Smooth muscle cell of the brain vasculature (primary cell): ENCODE measurements around the gene TRAPPC4.
"Not testable (repeated sequence)": the region's sequence is repeated elsewhere in the genome, so short reads cannot be mapped to it uniquely, and the experiment has no call there.

Experiments
- DNase-seq: peaks from one replicate; pipeline ENCODE4 v3.0.0-alpha.2; 2012; ENCODE audit warnings: low read depth, low spot score

Gene TRAPPC4

DNA sequence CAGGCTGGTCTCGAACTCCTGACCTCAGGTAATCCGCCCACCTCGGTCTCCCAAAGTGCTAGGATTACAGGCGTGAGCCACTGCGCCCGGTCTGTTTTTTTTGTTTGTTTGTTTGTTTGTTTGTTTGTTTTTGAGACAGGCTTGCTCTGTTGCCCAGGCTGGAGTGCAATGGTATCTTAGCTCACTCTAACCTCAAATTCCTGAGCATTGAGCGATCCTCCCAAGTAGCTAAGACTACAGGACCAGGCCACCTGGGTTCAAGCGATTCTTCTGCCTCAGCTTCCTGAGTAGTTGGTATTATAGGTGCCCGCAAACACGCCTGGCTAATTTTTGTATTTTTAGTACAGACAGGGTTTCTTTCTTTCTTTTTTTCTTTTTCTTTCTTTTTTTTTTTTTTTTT lies 14.9 kb downstream of the TRAPPC4 start:
- not testable (repeated sequence) for DNase-seq

DNA sequence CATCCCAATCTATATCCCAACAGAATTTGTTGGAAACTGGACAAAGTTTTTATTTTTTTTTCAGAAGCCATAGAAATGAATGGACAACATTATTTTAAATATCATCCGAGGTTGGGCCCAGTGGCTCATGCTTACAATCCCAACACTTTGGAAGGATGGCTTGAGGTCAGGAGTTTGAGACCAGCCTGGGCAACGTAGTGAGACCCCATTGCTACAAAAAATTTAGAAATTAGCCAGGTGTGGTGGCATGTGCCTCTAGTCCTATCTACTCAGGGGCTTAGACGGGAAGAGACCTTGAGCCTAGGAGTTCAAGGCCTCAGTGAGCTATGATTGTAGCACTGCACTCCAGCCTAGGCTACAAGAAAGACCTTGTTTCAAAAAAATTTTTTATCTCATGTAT lies 16.2 kb downstream of the TRAPPC4 start:
- DNase-seq, result no peak

DNA sequence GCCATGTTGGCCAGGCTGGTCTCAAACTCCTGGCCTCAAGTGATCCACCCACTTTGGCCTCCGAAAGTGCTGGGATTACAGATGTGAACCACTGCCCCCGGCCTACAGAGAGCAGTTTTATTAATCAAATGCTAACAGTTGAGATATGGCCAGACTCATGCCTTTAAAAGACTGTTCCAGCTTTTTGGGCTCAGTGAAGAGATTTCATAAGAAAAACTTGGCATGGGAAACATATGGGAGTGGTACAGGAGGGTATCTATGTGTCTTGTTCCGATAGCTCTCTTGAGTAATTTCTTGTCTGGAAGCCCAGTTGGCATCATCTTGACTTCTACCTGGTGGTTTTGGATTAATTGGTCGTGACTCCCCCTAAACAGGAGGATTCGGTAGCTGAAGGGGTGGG lies 20.3 kb downstream of the TRAPPC4 start:
- DNase-seq, result no peak

DNA sequence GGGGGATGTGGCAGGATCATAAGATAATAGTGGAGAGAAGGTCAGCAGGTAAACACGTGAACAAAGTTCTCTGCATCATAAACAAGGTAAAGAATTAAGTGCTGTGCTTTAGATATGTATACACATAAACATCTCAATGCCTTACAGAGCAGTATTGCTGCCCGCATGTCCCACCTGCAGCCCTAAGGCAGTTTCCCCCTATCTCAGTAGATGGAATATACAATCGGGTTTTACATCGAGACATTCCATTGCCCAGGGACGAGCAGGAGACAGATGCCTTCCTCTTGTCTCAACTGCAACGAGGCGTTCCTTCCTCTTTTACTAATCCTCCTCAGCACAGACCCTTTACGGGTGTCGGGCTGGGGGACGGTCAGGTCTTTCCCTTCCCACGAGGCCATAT lies 20.9 kb downstream of the TRAPPC4 start:
- not testable (repeated sequence) for DNase-seq

DNA sequence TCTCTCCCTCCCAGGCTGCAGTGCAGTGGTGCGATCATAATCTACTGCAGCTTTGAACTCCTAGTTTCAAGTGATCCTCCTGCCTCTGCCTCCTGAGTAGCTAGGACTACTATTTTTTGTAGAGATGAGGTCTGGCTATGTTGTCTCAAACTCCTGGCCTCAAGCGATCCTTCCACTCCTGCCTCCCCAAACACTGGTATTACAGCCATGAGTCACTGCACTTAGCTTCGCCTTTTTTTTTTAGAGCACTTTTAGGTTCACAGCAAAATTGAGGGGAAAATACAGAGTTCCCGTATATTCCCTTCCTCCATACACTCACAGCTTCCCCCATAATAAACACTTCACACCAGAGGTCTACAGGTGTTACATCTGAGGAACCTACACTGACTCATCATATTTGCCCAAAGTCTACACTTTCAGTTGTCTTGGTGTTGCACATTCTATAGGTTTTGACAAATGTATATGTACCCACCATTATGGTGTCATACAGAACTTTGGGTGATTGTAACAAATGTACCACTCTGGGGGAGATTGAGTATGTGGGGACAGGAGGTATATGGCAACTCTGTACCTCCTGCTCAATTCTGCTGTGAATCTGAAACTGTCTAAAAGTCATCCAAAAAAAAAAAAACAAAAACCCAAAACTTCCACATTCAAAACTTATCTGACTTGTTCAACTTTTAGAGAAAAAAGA lies 23.4 kb downstream of the TRAPPC4 start:
- no peak for DNase-seq

DNA sequence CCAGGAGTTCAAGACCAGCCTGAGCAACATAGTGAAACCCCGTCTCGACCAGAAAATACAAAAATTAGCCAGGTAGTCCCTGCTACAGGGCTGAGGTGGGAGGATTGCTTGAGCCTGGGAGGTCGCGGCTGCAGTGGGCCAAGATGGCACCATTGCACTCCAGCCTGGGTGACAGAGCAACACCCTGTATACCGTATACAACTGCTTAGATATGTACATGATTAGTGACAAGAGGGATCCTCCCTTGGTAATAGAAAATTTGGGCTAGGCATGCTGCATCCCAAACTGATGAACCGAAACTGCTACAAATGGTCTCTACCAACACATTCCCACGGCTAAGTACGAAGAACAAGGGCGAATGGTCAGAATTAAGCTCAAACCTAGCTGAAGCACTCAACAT lies 24.4 kb downstream of the TRAPPC4 start:
- DNase-seq, result no peak

DNA sequence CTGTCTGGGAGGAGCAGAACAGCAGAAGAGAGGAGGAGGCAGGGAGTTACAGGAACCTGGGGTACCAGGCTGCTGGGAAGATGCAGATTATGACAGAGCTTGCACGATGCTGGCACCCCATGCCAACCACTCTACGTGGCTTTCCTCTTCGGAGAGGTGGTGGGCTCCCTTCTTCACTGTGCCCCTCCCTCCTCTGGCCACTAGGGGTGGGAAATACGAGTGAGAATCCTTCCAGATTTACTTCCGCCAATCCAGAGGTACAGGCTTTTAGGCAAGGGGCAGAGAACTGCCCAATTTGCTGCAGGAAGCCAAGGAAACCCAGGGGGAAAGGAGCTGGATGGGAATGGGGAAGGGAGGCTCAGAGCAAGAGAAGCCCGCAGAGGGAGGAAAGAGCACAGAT lies 26.1 kb downstream of the TRAPPC4 start:
- no peak for DNase-seq

DNA sequence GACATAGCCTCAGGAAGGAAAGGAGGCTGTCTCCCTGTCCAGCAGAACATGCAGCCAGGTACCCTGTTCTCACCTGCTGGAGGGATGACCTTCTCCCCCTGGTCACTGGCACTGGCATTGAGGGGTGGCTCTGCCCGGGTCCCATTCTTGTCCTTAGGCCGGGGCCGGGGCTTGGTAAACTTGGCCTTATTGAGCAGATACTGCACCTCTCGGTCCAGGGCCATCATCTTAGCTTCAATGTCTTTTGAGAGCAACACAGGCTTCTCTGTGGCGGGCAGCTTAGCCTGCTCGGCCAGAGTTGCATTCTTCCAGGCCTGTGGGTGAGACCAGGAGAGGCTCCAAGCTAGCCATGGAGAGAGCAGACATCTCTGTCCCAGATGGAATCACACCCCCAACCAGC lies 27.9 kb downstream of the TRAPPC4 start:
- no peak for DNase-seq

DNA sequence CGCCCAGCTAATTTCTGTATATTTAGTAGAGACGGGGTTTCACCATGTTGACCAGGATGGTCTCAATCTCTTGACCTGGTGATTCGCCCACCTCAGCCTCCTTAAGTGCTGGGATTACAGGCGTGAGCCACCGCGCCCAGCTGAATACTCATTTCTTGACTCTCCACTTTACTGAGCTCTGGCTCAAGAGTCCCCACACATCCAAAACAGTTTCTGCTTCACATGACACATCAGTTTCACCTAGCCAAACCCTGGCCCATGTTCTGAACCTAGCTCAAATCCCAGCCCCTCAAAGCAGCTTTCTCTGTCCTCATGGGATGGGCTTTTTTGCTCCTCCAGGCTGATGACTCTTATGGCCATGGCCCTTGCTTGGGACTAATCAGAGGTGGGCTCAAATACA lies 28.6 kb downstream of the TRAPPC4 start:
- DNase-seq, result no peak

DNA sequence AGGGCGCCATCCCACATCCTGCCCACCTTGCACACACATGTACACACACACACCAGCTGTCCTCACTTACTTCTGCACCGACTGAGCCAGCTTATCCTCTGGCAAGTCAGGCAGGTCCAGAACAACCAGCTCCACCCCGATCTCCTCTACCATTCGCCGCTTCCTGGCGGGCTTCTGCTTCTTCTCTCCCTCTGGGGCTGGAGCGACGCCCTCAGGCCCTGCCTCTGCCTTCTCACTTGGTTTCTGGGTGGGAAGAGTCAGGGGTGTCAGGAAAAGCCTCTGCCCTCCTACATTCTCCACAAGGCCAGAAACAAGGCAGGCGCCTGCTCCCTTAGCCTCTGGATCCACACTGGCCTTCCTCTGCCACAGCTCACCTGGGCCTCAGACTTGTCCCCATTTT lies 30.1 kb downstream of the TRAPPC4 start:
- DNase-seq, result no peak

DNA sequence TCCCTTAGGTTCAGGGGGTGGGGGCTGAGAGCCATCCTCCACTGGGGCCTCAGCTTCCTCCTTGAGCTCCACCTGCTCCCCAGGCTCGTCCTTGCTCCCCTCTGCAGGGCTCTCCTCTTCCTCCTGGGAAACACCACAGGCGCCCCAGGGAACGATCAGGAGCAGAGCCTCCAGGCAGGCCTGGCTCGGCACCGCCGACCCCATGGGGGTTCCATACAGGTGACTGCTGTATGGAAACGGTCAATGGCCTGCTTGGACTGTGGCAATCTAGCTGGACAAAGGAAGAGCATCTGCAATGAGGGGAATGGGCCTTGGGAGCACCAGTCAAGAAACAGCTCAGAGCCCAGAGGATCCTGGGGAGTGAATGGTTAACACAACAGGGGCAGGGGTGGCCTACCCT lies 30.5 kb downstream of the TRAPPC4 start:
- DNase-seq, result no peak

DNA sequence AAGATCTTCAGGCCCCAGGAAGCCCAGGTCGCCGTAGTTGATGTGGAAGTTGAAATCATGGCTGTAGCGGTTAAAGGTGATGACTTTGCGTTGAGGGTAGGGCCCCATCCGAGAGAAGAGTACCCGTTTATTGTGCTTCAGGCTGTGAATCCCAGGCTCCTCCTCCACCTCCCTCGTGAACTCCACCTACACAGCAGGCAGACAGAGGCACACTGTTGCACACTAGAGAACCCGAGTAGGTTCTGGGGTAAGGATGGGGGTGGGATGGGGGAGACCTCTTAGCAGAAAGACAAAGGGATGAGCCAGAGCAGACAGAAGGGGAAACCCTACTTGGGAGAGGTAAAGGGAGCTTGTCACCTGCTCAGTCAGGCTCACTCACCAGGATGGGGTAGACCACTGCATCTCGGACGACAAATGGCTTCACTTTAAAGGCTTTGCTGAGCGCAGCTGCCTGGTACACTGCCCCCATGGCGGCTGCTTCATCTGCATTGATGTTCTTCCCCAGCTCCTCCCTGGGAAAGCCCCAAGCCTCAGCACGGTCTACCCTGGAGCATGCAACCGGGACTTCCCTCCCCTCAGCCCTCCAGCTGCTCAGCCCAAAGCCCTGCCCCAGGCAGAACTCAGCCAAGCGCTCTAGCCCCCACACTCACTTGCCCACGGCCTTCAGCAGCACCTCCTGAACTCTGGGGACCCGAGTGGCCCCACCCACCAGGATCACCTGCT lies 33.0 kb downstream of the TRAPPC4 start:
- DNase-seq, result no peak

DNA sequence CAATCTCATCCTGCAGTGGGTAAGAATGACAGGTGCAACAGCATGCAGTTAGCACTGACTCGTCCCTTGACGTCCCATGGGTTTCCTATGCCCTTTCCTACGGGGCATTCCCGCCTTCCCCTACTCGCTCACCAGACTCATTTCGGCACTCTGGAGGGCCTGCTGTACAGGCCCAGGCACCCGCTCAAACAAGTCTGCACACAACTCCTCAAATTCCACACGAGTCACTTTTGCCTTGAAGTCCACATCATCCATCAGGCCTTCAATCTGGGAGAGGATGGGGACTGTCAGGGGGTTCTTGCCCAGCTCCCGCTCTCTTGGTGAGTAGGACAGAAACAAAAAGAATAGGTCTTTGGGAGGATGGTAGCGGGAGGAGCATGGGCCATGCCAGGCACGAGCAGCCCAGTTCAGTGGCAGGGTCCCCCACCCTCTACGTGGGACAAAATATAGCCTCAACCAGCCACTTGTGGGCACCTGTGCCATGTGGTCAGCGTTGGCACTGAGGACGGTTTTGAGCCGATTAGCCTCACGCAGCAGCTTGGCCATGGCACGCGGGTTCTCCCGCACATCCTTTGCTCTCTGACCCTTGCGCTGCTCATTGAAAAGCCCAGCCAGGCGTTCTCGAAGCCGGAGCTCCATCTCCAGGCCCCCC lies 33.7 kb downstream of the TRAPPC4 start:
- no peak for DNase-seq

DNA sequence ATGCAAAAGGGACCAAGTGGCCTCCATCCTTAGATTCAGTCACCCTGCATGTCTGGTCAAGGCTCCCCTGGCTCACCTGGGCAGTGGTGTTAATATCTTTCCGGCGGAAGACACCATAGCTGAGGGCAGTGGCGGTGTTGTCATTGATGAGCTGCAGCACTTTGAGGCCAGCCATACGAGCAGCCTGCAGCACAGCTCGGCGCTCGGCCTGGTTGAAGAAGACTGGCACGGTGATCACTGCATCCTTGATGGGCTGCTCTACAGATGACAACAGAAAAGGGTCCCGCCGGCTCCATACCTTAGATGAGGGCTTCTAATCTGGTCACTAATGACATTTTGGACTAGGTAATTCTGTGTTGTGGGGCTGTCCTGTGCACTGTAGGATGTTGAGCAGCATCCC lies 35.9 kb downstream of the TRAPPC4 start:
- DNase-seq, result no peak

DNA sequence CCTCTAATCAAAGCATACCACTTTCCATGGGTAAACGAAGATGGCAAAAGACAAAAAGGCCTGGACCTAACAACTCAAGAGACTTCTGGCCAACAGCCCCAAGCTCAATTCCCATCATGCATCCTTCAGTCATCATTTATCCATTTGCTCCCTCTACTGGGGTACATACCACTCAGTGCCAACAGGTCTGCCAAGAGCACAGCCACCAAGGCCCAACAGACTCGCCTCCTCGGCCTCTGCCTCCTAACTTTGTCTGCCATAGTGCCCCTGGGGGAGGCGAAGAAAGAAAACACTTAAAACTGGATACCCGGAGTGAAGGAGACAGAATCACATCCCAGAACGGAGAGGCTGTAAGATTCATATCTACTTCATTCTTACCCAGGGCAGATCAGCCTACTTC lies 37.3 kb downstream of the TRAPPC4 start:
- no peak for DNase-seq

DNA sequence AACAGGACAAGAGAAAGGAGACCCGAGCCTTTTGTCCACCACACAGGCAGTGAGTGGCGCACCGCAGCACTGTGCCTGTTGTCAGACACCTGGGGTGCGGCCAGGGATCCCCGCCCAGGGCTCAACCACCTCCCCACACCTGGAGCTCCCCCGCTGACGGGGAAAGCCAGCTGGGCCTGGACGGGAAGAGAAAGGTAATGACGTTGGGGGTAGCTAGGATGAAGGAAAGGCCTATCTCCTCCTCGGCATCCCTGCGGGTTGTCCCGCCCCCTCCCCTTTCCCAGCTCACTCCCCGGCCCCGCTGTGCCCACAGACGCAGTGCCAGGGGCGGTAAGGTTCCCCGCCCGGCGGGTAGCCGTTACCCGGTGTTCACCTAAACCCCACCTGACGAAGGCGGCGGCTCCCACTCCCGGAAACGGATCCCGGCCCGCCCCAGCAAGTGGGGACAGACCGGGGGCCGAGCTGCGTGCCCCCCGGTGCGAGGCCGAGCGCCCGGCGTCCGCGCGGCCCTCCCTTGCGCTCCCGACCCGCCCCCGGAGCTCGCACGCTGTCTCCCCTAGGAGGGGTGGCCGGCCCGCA lies 37.9 kb downstream of the TRAPPC4 start:
- DNase-seq, result no peak

DNA sequence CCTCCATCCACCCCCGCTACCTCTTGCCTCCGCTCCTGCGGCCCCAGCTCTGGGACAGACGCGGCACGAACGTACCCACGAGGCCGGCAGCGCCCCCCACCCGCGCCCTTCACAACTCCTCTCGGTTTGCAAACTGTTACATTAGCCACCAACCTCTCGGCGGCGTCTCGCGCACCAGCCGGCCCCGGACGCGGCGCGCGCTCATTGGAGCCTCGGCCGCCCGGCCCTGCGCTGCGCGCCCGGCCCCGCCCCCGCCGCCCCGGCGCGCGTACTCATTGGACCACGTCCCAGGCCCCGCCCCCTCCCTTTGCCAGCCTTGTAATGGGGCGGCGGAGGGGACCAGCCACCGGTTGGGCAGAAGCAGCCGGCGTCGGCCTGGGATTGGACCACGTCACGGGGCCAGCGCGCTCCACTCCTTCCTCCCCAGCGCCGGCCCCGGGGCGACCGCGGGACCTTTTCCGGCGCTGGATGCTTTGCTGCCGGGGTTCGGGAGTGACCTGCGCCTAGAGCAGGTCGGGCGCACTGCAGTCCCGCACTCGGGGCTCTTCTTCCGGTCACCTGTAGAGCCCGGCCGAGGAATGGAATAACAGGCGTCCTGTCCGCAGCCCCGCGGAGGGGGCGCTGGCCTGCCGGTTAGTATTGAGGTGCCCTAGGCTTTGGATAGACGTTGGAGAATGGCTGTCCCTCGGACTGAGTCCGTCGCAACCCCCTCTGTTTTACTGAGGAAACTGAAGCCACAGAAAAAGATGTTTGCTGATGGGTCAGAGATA lies 38.6 kb downstream of the TRAPPC4 start, which contains the start of gene HYOU1:
Gene HYOU1, minus strand, starts transcription at position 206 of the 770 bp plus-strand sequence. CDS start 1,045 bp downstream, outside the sequence.
- peak; percentile 90 for DNase-seq

DNA sequence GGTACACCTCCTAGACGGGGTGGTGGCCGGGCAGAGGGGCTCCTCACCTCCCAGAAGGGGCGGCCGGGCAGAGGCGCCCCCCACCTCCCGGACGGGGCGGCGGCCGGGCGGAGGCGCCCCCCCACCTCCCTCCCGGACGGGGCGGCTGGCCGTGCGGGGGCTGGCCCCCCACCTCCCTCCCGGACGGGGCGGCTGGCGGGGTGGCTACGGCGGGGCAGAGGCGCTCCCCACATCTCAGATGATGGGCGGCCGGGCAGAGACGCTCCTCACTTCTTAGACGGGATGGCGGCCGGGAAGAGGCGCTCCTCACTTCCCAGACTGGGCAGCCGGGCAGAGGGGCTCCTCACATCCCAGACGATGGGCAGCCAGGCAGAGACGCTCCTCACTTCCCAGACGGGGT lies 40.6 kb downstream of the TRAPPC4 start:
- not testable (repeated sequence) for DNase-seq

DNA sequence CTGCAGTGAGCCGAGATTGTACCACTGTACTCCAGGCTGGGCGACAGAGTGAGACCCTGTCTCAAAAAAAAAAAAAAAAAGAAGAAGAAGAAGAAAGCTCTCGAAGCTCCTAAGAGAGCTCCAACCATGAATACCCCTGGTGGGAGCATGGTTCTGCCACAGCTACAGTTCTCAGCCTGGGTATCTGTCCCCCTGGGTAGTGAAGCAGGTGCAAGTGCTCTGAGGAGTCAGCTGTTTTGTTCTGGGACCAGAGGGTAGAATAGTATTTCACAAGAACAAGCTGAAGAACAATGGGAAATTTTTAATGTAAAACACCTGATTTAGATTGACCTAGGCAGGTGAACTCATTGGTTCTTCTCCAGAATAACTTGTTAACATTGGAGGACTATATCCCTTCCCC lies 42.7 kb downstream of the TRAPPC4 start:
- no peak for DNase-seq

DNA sequence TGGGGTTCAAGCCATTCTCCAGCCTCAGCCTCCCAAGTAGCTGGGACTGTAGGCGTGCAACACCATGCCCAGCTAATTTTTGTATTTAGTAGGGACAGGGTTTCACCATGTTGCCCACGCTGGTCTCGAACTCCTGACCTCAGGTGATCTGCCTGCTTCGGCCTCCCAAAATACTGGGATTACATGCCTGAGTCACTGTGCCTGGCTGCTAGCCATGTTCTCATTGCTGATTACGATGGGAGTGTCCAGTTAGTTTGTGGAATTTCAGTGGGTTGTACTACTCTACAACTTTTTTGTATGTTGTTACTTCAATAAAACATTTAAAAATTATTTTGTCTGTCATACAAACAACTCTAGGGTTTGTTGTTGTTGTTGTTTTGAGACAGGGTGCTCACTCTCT lies 44.2 kb downstream of the TRAPPC4 start:
- no peak for DNase-seq

DNA sequence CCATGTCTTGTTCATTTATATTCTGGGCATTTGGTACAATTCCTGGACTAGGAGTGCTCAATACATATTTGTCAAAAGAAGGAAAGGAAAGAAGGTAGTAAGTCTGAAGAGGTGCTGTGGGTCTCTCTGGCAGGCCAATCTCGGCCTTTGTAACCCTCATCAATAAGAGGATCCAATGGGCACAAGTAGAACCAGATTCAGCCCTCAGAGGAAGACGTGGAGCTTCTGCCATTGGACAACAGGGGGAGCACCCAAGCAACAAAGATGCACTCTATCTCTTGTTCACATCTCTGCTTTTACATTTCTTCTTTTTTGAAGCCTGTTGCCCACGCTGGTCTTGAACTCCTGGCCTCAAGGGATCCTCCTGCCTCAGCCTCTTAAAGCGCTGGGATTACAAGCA lies 46.8 kb downstream of the TRAPPC4 start:
- no peak for DNase-seq
